NCI-H2171 (cell line): Measurements from ENCODE around the gene MAX.

ENCODE experiments used
- DNase-seq: peaks from one replicate; lab custom pipeline; 2025; lab: John Stamatoyannopoulos, UW

The MAX gene

GRCh38 chr14:65102441-65103149 is at the start of gene MAX:
MAX (minus strand) TSS chr14:65102517; CDS start chr14:65102339, 178 bp downstream.
- peak; percentile 99 for DNase-seq

GRCh38 chr14:65151609-65151956 is 49.3 kb upstream of the MAX start:
- DNase-seq = no peak

GRCh38 chr14:65150898-65151608 is 48.7 kb upstream of the MAX start:
- DNase-seq = no peak

GRCh38 chr14:65149116-65149515 is 46.8 kb upstream of the MAX start:
- no peak for DNase-seq

- no peak for DNase-seq
These were observed 41.9 kb upstream of the MAX start for GRCh38 chr14:65144170-65144569.

GRCh38 chr14:65142914-65143625 is 40.8 kb upstream of the MAX start:
- no peak for DNase-seq

- DNase-seq = no peak
These were observed 40.1 kb upstream of the MAX start for GRCh38 chr14:65142429-65142828.

- DNase-seq = no peak
These were observed 39.2 kb upstream of the MAX start for GRCh38 chr14:65141523-65141922.

- peak; percentile 89 for DNase-seq
These were observed 35.5 kb upstream of the MAX start for GRCh38 chr14:65137648-65138307.

- DNase-seq = peak; percentile 54
These were observed 32.6 kb upstream of the MAX start for GRCh38 chr14:65134651-65135579.

GRCh38 chr14:65132855-65133254 is 30.5 kb upstream of the MAX start:
- no peak for DNase-seq

- DNase-seq = no peak
These were observed 29.0 kb upstream of the MAX start for GRCh38 chr14:65131301-65131701.

GRCh38 chr14:65128096-65128495 is 25.8 kb upstream of the MAX start:
- DNase-seq = no peak

GRCh38 chr14:65117769-65118745 is 15.7 kb upstream of the MAX start:
- DNase-seq = no peak

GRCh38 chr14:65115615-65116014 is 13.3 kb upstream of the MAX start:
- DNase-seq = no peak

- no peak for DNase-seq
These were observed 8.2 kb upstream of the MAX start for GRCh38 chr14:65110525-65110924.

GRCh38 chr14:65109357-65109756 is 7.0 kb upstream of the MAX start:
- no peak for DNase-seq

GRCh38 chr14:65107200-65107599 is 4.9 kb upstream of the MAX start:
- DNase-seq = no peak

- no peak for DNase-seq
These were observed 4.4 kb upstream of the MAX start for GRCh38 chr14:65106736-65107135.

- DNase-seq = no peak
These were observed 4.0 kb upstream of the MAX start for GRCh38 chr14:65106316-65106715.
